Common myeloid progenitor, CD34-positive (primary cell): ENCODE measurements around the gene PDLIM4.

Source experiments
- CTCF ChIA-PET: fragments of 350-600 bp; sonication (Branson Sonifier 250); formaldehyde crosslinking; loops from one replicate; lab custom pipeline; 2021; ENCODE audit warnings: antibody characterized with exemption; lab: Charles Lee
- POLR2A ChIA-PET: fragments of 350-600 bp; sonication (Branson Sonifier 250); formaldehyde crosslinking; loops from one replicate; lab custom pipeline; 2021; ENCODE audit warnings: antibody characterized with exemption; lab: Charles Lee
- DNase-seq, 3 donors: peaks; one replicate each; pipeline versions ENCODE4 v3.0.0 to v3.0.0-alpha.2; 2013
- H3K27ac ChIP-seq, 2 experiments: 1 replicate in 1 of 2; 2 replicates in 1 of 2; pipeline ENCODE4 v1.7.0; 2013; ENCODE audit warnings: inconsistent platforms in 2 of 2, low read length in 2 of 2, mild to moderate bottlenecking in 2 of 2, low read depth in 1 of 2, moderate library complexity in 1 of 2; ENCODE audit not compliant: severe bottlenecking in 2 of 2, insufficient read depth in 1 of 2, poor library complexity in 1 of 2
- H3K27me3 ChIP-seq, 5 experiments: replicated peaks in 2 of 5; 1 replicate in 3 of 5; 2 replicates in 2 of 5; pipeline versions ENCODE4 v1.6.1 to v1.7.0; 2013; ENCODE audit warnings: low read length in 4 of 5, mild to moderate bottlenecking in 2 of 5, moderate library complexity in 2 of 5, inconsistent platforms in 1 of 5; ENCODE audit not compliant: insufficient read depth in 5 of 5, control insufficient read depth in 4 of 5
- H3K36me3 ChIP-seq, 4 experiments: 1 replicate in 2 of 4; 2 replicates in 2 of 4; pipeline versions ENCODE4 v1.6.1 to v1.7.0; 2013; ENCODE audit warnings: low read length in 3 of 4, control low read depth in 1 of 4, mild to moderate bottlenecking in 1 of 4; ENCODE audit not compliant: control insufficient read depth in 4 of 4, insufficient read depth in 4 of 4
- H3K4me1 ChIP-seq, 4 experiments: 1 replicate in 3 of 4; 2 replicates in 1 of 4; pipeline versions ENCODE4 v1.6.1 to v1.7.1; 2013; ENCODE audit warnings: low read length in 3 of 4, mild to moderate bottlenecking in 3 of 4, control low read depth in 1 of 4, inconsistent platforms in 1 of 4, moderate library complexity in 1 of 4; ENCODE audit not compliant: control insufficient read depth in 4 of 4, insufficient read depth in 4 of 4; ENCODE audit errors: control extremely low read depth in 1 of 4
- H3K4me3 ChIP-seq, 7 experiments: 1 replicate in 4 of 7; 2 replicates in 3 of 7; pipeline versions ENCODE4 v1.5.1 to v1.7.0; 2013; ENCODE audit warnings: mild to moderate bottlenecking in 7 of 7, low read length in 6 of 7, moderate library complexity in 6 of 7, inconsistent platforms in 2 of 7, low read depth in 2 of 7, control low read depth in 1 of 7; ENCODE audit not compliant: insufficient read depth in 4 of 7, control insufficient read depth in 1 of 7; ENCODE audit errors: extremely low read depth in 1 of 7
- H3K9me3 ChIP-seq, 5 experiments: 1 replicate in 4 of 5; 2 replicates in 1 of 5; pipeline versions ENCODE4 v1.6.1 to v1.7.1; 2013; ENCODE audit warnings: low read length in 4 of 5, mild to moderate bottlenecking in 2 of 5, inconsistent platforms in 1 of 5, low read depth in 1 of 5, moderate library complexity in 1 of 5; ENCODE audit not compliant: control insufficient read depth in 4 of 5, insufficient read depth in 2 of 5; ENCODE audit errors: control extremely low read depth in 1 of 5
- WGBS: methylation state at CpG from one replicate; pipeline ENCODE4 v1.1.5; 2013; ENCODE audit not compliant: insufficient coverage; 5-methylcytosine and 5-hydroxymethylcytosine counted together

The PDLIM4 gene

DNA sequence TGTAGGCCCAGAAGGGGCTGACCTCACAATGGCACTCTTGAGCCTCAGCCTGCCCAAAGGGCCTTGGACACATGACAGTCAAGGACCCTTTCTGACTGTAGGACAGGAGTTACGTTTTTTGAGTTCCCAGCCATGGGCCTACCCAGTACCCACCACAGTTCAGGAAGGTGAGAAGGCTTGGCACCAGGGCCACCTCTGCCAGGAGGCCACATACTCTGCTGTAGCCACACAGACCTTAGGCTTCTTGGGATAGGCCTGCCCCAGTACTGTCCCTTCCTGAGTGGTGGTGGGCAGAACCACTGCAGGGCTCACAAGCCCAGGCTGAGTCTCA is 12.8 kb downstream of the PDLIM4 start:
- H3K27me3 ChIP-seq, result peaks cover 0 to 2% (median 0%) of the 10 kb centered on the region in 5 experiments
- H3K4me1 ChIP-seq, result peaks cover 0 to 15% (median 8%) of the 10 kb centered on the region in 4 experiments
- no peak for DNase-seq
- POLR2A ChIA-PET, result no interaction called here
- WGBS, result 100% methylated on average over 1 of the region's 1 CpG
- H3K36me3 ChIP-seq, result no peaks in the 10 kb centered on the region
- no peak overlapping the region for H3K27ac ChIP-seq
- H3K9me3 ChIP-seq, result no peaks in the 10 kb centered on the region
- H3K4me3 ChIP-seq, result no peak overlapping the region
- CTCF ChIA-PET, result interaction anchor here (1.7 to 3.7 kb wide), 3 partner anchors 13 to 32 kb away, joined by 4 to 27 read pairs (median 6); partner anchors contain the start of gene SLC22A4

DNA sequence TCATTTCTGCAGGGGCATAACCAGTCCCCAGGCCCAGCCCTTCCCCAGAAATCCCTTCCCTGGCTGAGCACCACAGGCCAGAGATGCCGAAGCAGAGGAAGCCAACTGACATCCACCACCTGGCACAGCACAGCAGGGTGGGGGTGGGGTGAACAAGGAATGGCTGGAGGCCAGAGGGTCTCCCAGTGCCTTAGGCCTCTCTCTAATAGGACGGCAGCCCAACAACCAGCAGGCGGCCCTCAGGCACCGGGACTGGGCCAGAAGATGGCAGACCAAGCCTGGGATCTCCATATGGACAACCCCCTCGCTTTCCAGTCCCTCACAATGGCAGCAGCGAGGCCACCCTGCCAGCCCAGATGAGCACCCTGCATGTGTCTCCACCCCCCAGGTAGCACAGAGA is 13.2 kb downstream of the PDLIM4 start:
- Histone ChIP-seq H3K4me1 (peaks cover 0 to 11% (median 6%) of the 10 kb centered on the region in 4 experiments), H3K27ac (no peak overlapping the region), H3K4me3 (peak overlapping the region in 1 of 7 experiments; percentile 51), H3K27me3 (peaks cover 0 to 2% (median 0%) of the 10 kb centered on the region in 5 experiments), H3K9me3 (no peaks in the 10 kb centered on the region), H3K36me3 (no peaks in the 10 kb centered on the region)
- POLR2A ChIA-PET, result no interaction called here
- CTCF ChIA-PET, result interaction anchor here (2.5 to 6.1 kb wide), 4 partner anchors 9 to 33 kb away, joined by 6 to 41 read pairs (median 31); partner anchors contain the start of gene SLC22A4
- no peak for DNase-seq
- 96% methylated on average over 6 of the region's 6 CpGs for WGBS

DNA sequence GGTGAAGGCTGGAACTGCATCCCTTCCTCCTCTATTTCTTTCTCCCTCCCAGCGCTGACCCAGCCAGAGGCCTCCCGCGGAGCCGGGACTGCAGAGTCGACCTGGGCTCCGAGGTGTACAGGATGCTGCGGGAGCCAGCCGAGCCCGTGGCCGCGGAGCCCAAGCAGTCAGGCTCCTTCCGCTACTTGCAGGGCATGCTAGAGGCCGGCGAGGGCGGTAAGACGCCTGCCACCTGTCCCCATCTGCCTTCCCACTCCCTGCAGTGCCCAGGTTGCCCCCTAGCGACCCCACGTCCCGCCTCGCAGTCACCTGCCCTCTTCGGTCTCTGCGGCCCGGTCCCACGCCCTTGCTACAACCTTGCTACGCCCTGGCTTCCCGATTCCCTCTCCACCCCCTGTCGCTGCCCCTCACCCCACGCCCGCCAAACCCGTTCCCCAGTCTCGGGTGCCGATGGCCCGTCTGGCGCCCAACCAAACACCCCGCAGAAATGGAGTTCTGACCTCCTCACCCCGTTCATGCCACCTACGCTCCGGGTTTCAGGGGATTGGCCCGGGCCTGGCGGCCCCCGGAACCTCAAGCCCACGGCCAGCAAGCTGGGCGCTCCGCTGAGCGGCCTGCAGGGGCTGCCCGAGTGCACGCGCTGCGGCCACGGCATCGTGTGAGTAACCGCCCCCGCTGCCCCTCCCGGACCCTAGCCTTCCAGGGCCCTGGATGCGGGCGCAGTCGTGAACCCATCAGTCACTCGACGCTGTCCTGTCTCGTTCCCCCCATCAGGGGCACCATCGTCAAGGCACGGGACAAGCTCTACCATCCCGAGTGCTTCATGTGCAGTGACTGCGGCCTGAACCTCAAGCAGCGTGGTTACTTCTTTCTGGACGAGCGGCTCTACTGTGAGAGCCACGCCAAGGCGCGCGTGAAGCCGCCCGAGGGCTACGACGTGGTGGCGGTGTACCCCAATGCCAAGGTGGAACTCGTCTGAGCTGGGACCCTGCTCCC is 14.1 kb downstream of the PDLIM4 start:
- Histone ChIP-seq H3K27me3 (peaks cover 0 to 4% (median 0%) of the 10 kb centered on the region in 5 experiments), H3K36me3 (no peaks in the 10 kb centered on the region), H3K4me1 (peaks cover 0 to 6% (median 4%) of the 10 kb centered on the region in 4 experiments), H3K27ac (no peak overlapping the region), H3K4me3 (peak overlapping the region in 3 of 7 experiments; percentile 41 to 51 (median 46)), H3K9me3 (no peaks in the 10 kb centered on the region)
- DNase-seq, result peak; percentile 33 to 51 (median 37)
- 69% methylated on average over 66 of the region's 77 CpGs for WGBS
- POLR2A ChIA-PET, result no interaction called here
- CTCF ChIA-PET, result interaction anchor here (0.7 to 6.1 kb wide), 23 partner anchors 9 to 364 kb away, joined by 3 to 41 read pairs (median 5); partner anchors contain the start of gene SLC22A4

DNA sequence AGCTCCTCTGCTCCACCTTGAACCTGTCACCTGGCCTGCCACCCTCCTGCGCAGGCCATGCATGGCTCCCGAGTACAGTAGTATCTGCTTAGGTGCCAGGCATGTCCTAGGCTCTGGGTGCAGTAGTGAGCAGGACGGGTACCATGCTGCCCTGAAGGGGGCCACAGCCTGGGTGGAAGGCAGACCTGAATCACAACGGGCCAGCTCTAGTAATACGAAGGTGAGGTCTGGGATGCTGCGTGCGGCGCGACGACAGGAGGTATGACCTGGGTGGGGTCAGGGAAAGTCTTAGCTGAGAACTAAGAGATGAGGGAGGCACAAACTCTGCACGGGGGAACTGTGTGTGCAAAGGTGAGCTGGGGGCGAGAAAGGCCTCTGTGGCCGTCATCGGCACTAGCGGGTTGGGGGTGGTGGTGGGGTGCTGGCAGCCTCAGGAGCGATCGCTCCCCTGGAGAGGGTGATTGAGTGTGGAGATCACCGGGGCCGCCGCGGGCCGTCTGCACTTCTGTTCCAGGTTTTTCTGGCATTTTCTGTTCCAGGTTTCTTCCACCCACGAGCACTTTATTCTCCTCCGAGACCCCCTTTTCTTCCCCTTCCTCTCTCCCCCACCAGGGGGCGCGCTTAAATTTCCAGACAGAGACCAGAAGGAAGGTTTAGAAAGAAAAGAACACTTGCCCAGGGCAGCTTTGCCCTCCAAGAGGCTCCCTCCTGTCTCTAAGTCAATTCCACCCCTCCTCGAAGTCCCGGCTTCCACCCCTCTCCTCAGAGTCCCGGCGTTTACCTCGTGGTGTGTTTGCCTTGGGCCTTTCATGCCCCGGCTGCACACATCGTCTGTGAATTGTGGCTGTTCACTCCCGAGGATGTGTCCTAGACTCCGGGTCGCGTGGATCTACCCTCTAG is 15.1 kb downstream of the PDLIM4 start:
- H3K27me3 ChIP-seq, result peaks cover 0 to 4% (median 0%) of the 10 kb centered on the region in 5 experiments
- DNase-seq, result peak; percentile 68 to 80 (median 74)
- H3K4me1 ChIP-seq, result peaks cover 0 to 6% (median 4%) of the 10 kb centered on the region in 4 experiments
- H3K4me3 ChIP-seq, result peak overlapping the region in 1 of 7 experiments; percentile 47
- POLR2A ChIA-PET, result no interaction called here
- no peaks in the 10 kb centered on the region for H3K36me3 ChIP-seq
- CTCF ChIA-PET, result interaction anchor here (0.7 to 6.1 kb wide), 28 partner anchors 9 to 363 kb away, joined by 3 to 41 read pairs (median 4); partner anchors contain the start of gene SLC22A4
- H3K9me3 ChIP-seq, result no peaks in the 10 kb centered on the region
- no peak overlapping the region for H3K27ac ChIP-seq
- WGBS, result 66% methylated on average over 29 of the region's 37 CpGs

DNA sequence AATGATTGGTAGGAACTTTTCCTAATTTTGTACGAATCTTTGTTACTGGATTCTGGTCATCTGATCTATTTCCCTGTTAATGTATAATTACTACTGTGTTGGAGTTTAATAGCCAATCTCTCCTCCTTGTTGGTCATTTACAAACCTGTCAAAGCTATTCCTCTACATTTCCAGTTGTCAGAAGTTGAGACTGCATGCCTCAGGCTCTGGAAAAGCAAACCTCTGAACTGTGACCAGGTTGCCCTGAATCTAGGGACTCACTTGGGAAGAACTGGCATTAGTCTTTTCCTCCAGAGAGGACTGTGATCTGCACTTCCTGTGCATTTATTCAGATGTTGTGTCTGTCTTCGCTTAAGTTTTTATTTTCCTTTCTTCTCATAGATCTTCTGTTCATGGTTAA is 16.1 kb downstream of the PDLIM4 start:
- H3K27ac ChIP-seq, result no peak overlapping the region
- 100% methylated on average over 1 of the region's 2 CpGs for WGBS
- CTCF ChIA-PET, result interaction anchor here (0.8 to 6.1 kb wide), 8 partner anchors 11 to 111 kb away, joined by 3 to 41 read pairs (median 10); partner anchors contain the start of gene SLC22A4
- no peaks in the 10 kb centered on the region for H3K9me3 ChIP-seq
- no peak for DNase-seq
- POLR2A ChIA-PET, result no interaction called here
- peaks cover 0 to 4% (median 0%) of the 10 kb centered on the region in 5 experiments for H3K27me3 ChIP-seq
- H3K4me3 ChIP-seq, result no peak overlapping the region
- no peaks in the 10 kb centered on the region for H3K36me3 ChIP-seq
- peaks cover 0 to 6% (median 4%) of the 10 kb centered on the region in 4 experiments for H3K4me1 ChIP-seq

DNA sequence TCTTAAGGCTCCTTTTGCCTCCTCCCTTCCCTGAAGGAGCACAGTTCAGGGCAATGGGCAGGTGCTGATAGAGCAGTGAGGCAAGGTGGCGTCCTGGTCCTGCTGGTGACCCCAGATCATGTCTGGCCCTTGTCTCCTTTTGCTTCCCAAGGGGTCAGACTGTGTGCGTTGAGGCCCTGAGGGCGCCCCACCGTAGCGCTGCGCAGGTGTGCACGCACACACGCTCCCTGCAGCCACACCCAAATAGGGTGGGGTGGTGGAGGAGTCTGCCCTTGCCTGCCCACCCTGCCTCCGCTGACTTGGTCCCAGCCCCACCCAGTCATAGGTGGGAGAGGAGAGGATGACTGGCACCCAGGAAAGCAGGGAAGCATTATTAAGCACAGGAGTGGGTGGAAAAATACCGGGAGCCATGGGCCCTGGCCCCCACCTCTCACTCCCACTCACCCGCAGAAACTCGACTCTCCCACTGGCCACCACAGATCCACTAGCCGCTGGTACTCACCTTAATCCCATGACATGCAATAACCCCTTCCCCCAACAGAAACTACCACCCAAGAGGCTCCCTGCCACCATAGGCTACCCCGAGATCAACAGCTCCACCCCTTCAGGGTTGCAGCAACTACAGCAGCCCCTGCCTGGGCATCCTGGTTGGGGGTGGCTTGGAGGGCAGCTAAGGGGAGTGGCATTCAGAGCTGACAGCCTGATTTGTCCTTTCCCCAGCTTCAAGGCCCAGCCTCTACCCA is 16.7 kb downstream of the PDLIM4 start:
- Histone ChIP-seq H3K4me1 (peaks cover 0 to 6% (median 4%) of the 10 kb centered on the region in 4 experiments), H3K27me3 (peaks cover 0 to 4% (median 0%) of the 10 kb centered on the region in 5 experiments), H3K27ac (no peak overlapping the region), H3K4me3 (no peak overlapping the region), H3K36me3 (no peaks in the 10 kb centered on the region), H3K9me3 (no peaks in the 10 kb centered on the region)
- ChIA-PET CTCF (interaction anchor here (0.7 to 6.1 kb wide), 7 partner anchors 11 to 111 kb away, joined by 3 to 41 read pairs (median 4); partner anchors contain the start of genes SLC22A4 and SLC22A5), POLR2A (no interaction called here)
- 95% methylated on average over 9 of the region's 14 CpGs for WGBS
- no peak for DNase-seq
